Calu3 (cell line): ENCODE results near the gene GPSM1. TPM values are rescaled to one million over a fixed set of nuclear protein-coding genes. Genes with fewer than 3 reads are reported as not detected.

Source experiments
- BruUV-seq: library from RNA; stranded (reverse); fragments of 400-500 nt; replicated peaks from 2 replicates; lab custom pipeline; 2021; lab: Mats Ljungman, UMichigan
- CTCF ChIA-PET: fragments of 300-600 bp; sonication (Branson Sonifier 250); formaldehyde crosslinking; loops from one replicate; lab custom pipeline; 2022; ENCODE audit warnings: antibody characterized with exemption; lab: Charles Lee
- DNase-seq: peaks from one replicate; pipeline ENCODE4 v3.0.0; 2022
- H3K27ac Mint-ChIP-seq: one replicate; pipeline ENCODE4 v1.8.0; 2022; ENCODE audit warnings: mixed read lengths; ENCODE audit not compliant: unreplicated experiment
- H3K27me3 Mint-ChIP-seq: one replicate; pipeline ENCODE4 v1.8.0; 2022; ENCODE audit warnings: mixed read lengths; ENCODE audit not compliant: unreplicated experiment
- H3K36me3 Mint-ChIP-seq: one replicate; pipeline ENCODE4 v1.8.0; 2022; ENCODE audit warnings: mild to moderate bottlenecking, moderate library complexity, mixed read lengths; ENCODE audit not compliant: insufficient read depth, unreplicated experiment
- H3K4me1 Mint-ChIP-seq: one replicate; pipeline ENCODE4 v1.8.0; 2022; ENCODE audit warnings: mild to moderate bottlenecking, low read depth, mixed read lengths; ENCODE audit not compliant: unreplicated experiment
- H3K4me3 Mint-ChIP-seq: one replicate; pipeline ENCODE4 v1.8.0; 2022; ENCODE audit warnings: mild to moderate bottlenecking, low read depth, moderate library complexity, mixed read lengths; ENCODE audit not compliant: unreplicated experiment
- H3K9me3 Mint-ChIP-seq: one replicate; pipeline ENCODE4 v1.8.0; 2022; ENCODE audit warnings: low read depth, mixed read lengths; ENCODE audit not compliant: unreplicated experiment
- CTCF ChIP-seq: fragments of 200-600 bp; IDR thresholded peaks from one replicate; pipeline ENCODE4 v1.8.0; 2022; ENCODE audit warnings: antibody characterized with exemption; ENCODE audit not compliant: unreplicated experiment
- intact Hi-C: fragments of 100-400 bp; cut with micrococcal nuclease; formaldehyde crosslinking; loops from one replicate; pipeline ENCODE4 v1.10.0; 2022; ENCODE audit not compliant: unreplicated experiment
- total RNA-seq: library from RNA; stranded (reverse); gene quantifications from 2 replicates; pipeline ENCODE4 v1.2.3, GENCODE V29; 2022

GPSM1 gene
- total RNA-seq, 1 experiment from 2014 or later = 3.9 TPM

GRCh38 chr9:136321561-136321960 is 5.8 kb upstream of the GPSM1 start:
- intact Hi-C loops = no loop called here
- Mint-ChIP-seq H3K4me1 (no peaks in the 10 kb centered on the region), H3K36me3 (peaks cover under 1% of the 10 kb centered on the region), H3K9me3 (no peaks in the 10 kb centered on the region), H3K4me3 (no peak overlapping the region), H3K27me3 (no peaks in the 10 kb centered on the region), H3K27ac (no peak overlapping the region)
- no peak for DNase-seq
- TF ChIP-seq CTCF = no peak
- CTCF ChIA-PET = no interaction called here
- no TSS peak for BruUV-seq

- Mint-ChIP-seq H3K4me3 (no peak overlapping the region), H3K9me3 (no peaks in the 10 kb centered on the region), H3K27me3 (no peaks in the 10 kb centered on the region), H3K27ac (no peak overlapping the region), H3K36me3 (no peaks in the 10 kb centered on the region), H3K4me1 (no peaks in the 10 kb centered on the region)
- intact Hi-C loops = no loop called here
- no peak for TF ChIP-seq CTCF
- CTCF ChIA-PET = no interaction called here
- no TSS peak for BruUV-seq
- no peak for DNase-seq
These were observed 4.5 kb upstream of the GPSM1 start for GRCh38 chr9:136322756-136323330.

GRCh38 chr9:136323371-136323789 is 4.0 kb upstream of the GPSM1 start:
- TF ChIP-seq CTCF = no peak
- H3K4me1 Mint-ChIP-seq = no peaks in the 10 kb centered on the region
- H3K27ac Mint-ChIP-seq = no peak overlapping the region
- BruUV-seq = no TSS peak
- CTCF ChIA-PET = no interaction called here
- intact Hi-C loops = no loop called here
- DNase-seq = no peak
- H3K36me3 Mint-ChIP-seq = no peaks in the 10 kb centered on the region
- no peaks in the 10 kb centered on the region for H3K9me3 Mint-ChIP-seq
- H3K27me3 Mint-ChIP-seq = no peaks in the 10 kb centered on the region
- no peak overlapping the region for H3K4me3 Mint-ChIP-seq

GRCh38 chr9:136324501-136325300 is 2.6 kb upstream of the GPSM1 start:
- peak; percentile 21 for DNase-seq
- intact Hi-C loops = no loop called here
- H3K4me3 Mint-ChIP-seq = no peak overlapping the region
- no peak overlapping the region for H3K27ac Mint-ChIP-seq
- no peaks in the 10 kb centered on the region for H3K27me3 Mint-ChIP-seq
- CTCF ChIA-PET = no interaction called here
- no peak for TF ChIP-seq CTCF
- BruUV-seq = no TSS peak
- H3K36me3 Mint-ChIP-seq = no peaks in the 10 kb centered on the region
- H3K4me1 Mint-ChIP-seq = no peaks in the 10 kb centered on the region
- no peaks in the 10 kb centered on the region for H3K9me3 Mint-ChIP-seq
